Activated T-helper 1 cell treated with anti-CD3 and anti-CD28 coated beads, Interleukin-12 subunit alpha, Interleukin-12 subunit beta, Interleukin-2, Interleukin-4 antibody, amounts not matched to agents 30 ng/mL and 10 ng/mL and 1 ng/mL, durations not matched to agents 14 hours and 24 hours and 36 hours (primary cell): ENCODE measurements around the gene DRD2. TPM values are rescaled to one million over a fixed set of nuclear protein-coding genes. Genes with fewer than 3 reads are reported as not detected.
"Not testable (repeated sequence)": the region's sequence is repeated elsewhere in the genome, so short reads cannot be mapped to it uniquely, and the experiment has no call there.

Source experiments
- DNase-seq: peaks from one replicate; pipeline ENCODE4 v3.0.0; 2021; ENCODE audit warnings: low spot score
- H3K27ac Mint-ChIP-seq: one replicate; pipeline ENCODE4 v1.8.0; 2021; ENCODE audit warnings: mild to moderate bottlenecking, mixed read lengths
- H3K27me3 Mint-ChIP-seq: one replicate; pipeline ENCODE4 v1.8.0; 2022; ENCODE audit warnings: mild to moderate bottlenecking, moderate library complexity, mixed read lengths; ENCODE audit not compliant: insufficient read depth
- H3K36me3 Mint-ChIP-seq: one replicate; pipeline ENCODE4 v1.8.0; 2021; ENCODE audit warnings: low read depth, mixed read lengths
- H3K4me1 Mint-ChIP-seq: one replicate; pipeline ENCODE4 v1.8.0; 2021; ENCODE audit warnings: low read depth, mixed read lengths
- H3K4me3 Mint-ChIP-seq: one replicate; pipeline ENCODE4 v1.8.0; 2021; ENCODE audit warnings: mild to moderate bottlenecking, moderate library complexity, mixed read lengths
- H3K9me3 Mint-ChIP-seq: one replicate; pipeline ENCODE4 v1.8.0; 2021; ENCODE audit warnings: mixed read lengths
- intact Hi-C: fragments of 100-400 bp; cut with micrococcal nuclease; formaldehyde crosslinking; loops from one replicate; pipeline ENCODE4 v1.15.1; 2024
- total RNA-seq: library from RNA; stranded (reverse); gene quantifications from 2 replicates; pipeline ENCODE4 v1.2.3, GENCODE V29; 2022

DRD2 gene
- not detected in 2 replicates for total RNA-seq

GRCh38 chr11:113475160-113475761, at the start of gene DRD2:
Gene DRD2, minus strand, starts transcription at chr11:113475398. Its CDS starts 50,747 bp downstream, at chr11:113424651.
- H3K4me3 Mint-ChIP-seq: peak within 1 kb of the TSS; percentile 24
- no peaks in the 10 kb centered on the region for H3K36me3 Mint-ChIP-seq
- peaks cover 56% of the 10 kb centered on the region for H3K27me3 Mint-ChIP-seq
- H3K27ac Mint-ChIP-seq: no peak within 1 kb of the TSS
- no peaks in the 10 kb centered on the region for H3K4me1 Mint-ChIP-seq
- intact Hi-C loops: no loop called here
- DNase-seq: no peak
- no peaks in the 10 kb centered on the region for H3K9me3 Mint-ChIP-seq

- peaks cover 15% of the 10 kb centered on the region for H3K27me3 Mint-ChIP-seq
- DNase-seq, intact Hi-C loops, H3K9me3 Mint-ChIP-seq, H3K36me3 Mint-ChIP-seq, H3K4me3 Mint-ChIP-seq, H3K4me1 Mint-ChIP-seq, H3K27ac Mint-ChIP-seq: not testable (repeated sequence)
Measured at GRCh38 chr11:113523906-113524305, 48.7 kb upstream of the DRD2 start.

- H3K4me1 Mint-ChIP-seq: no peaks in the 10 kb centered on the region
- H3K36me3 Mint-ChIP-seq: no peaks in the 10 kb centered on the region
- peaks cover 14% of the 10 kb centered on the region for H3K27me3 Mint-ChIP-seq
- DNase-seq: no peak
- no peaks in the 10 kb centered on the region for H3K9me3 Mint-ChIP-seq
- intact Hi-C loops: no loop called here
- no peak overlapping the region for H3K4me3 Mint-ChIP-seq
- H3K27ac Mint-ChIP-seq: no peak overlapping the region
Measured at GRCh38 chr11:113521737-113522517, 46.7 kb upstream of the DRD2 start.

- Mint-ChIP-seq H3K4me3 (no peak overlapping the region), H3K4me1 (no peaks in the 10 kb centered on the region), H3K27me3 (peaks cover 17% of the 10 kb centered on the region), H3K9me3 (no peaks in the 10 kb centered on the region), H3K27ac (no peak overlapping the region), H3K36me3 (no peaks in the 10 kb centered on the region)
- no peak for DNase-seq
- intact Hi-C loops: no loop called here
Measured at GRCh38 chr11:113519989-113520613, 44.9 kb upstream of the DRD2 start.

- H3K36me3 Mint-ChIP-seq: no peaks in the 10 kb centered on the region
- no peak overlapping the region for H3K4me3 Mint-ChIP-seq
- peaks cover 14% of the 10 kb centered on the region for H3K27me3 Mint-ChIP-seq
- intact Hi-C loops: no loop called here
- no peak for DNase-seq
- no peaks in the 10 kb centered on the region for H3K9me3 Mint-ChIP-seq
- H3K27ac Mint-ChIP-seq: no peak overlapping the region
- no peaks in the 10 kb centered on the region for H3K4me1 Mint-ChIP-seq
Measured at GRCh38 chr11:113518716-113519495, 43.7 kb upstream of the DRD2 start.

- no peak overlapping the region for H3K27ac Mint-ChIP-seq
- DNase-seq: no peak
- intact Hi-C loops: no loop called here
- H3K4me1 Mint-ChIP-seq: no peaks in the 10 kb centered on the region
- no peak overlapping the region for H3K4me3 Mint-ChIP-seq
- no peaks in the 10 kb centered on the region for H3K36me3 Mint-ChIP-seq
- H3K9me3 Mint-ChIP-seq: no peaks in the 10 kb centered on the region
- H3K27me3 Mint-ChIP-seq: peaks cover 12% of the 10 kb centered on the region
Measured at GRCh38 chr11:113517361-113517760, 42.2 kb upstream of the DRD2 start.

GRCh38 chr11:113514856-113515255, 39.7 kb upstream of the DRD2 start:
- Mint-ChIP-seq H3K27me3 (peaks cover 9% of the 10 kb centered on the region), H3K4me3 (no peak overlapping the region), H3K36me3 (no peaks in the 10 kb centered on the region), H3K9me3 (no peaks in the 10 kb centered on the region), H3K27ac (no peak overlapping the region), H3K4me1 (no peaks in the 10 kb centered on the region)
- no peak for DNase-seq
- intact Hi-C loops: no loop called here

GRCh38 chr11:113507341-113507740, 32.1 kb upstream of the DRD2 start:
- peaks cover 8% of the 10 kb centered on the region for H3K27me3 Mint-ChIP-seq
- intact Hi-C loops: no loop called here
- H3K4me3 Mint-ChIP-seq: no peak overlapping the region
- H3K4me1 Mint-ChIP-seq: no peaks in the 10 kb centered on the region
- no peak for DNase-seq
- H3K27ac Mint-ChIP-seq: no peak overlapping the region
- H3K36me3 Mint-ChIP-seq: no peaks in the 10 kb centered on the region
- no peaks in the 10 kb centered on the region for H3K9me3 Mint-ChIP-seq

GRCh38 chr11:113506893-113507292, 31.7 kb upstream of the DRD2 start:
- Mint-ChIP-seq H3K4me3 (no peak overlapping the region), H3K9me3 (no peaks in the 10 kb centered on the region), H3K36me3 (no peaks in the 10 kb centered on the region), H3K27me3 (peaks cover 8% of the 10 kb centered on the region), H3K4me1 (no peaks in the 10 kb centered on the region), H3K27ac (no peak overlapping the region)
- no peak for DNase-seq
- intact Hi-C loops: no loop called here

- no peak for DNase-seq
- Mint-ChIP-seq H3K27ac (no peak overlapping the region), H3K4me1 (no peaks in the 10 kb centered on the region), H3K27me3 (peaks cover 8% of the 10 kb centered on the region), H3K4me3 (no peak overlapping the region), H3K9me3 (no peaks in the 10 kb centered on the region), H3K36me3 (no peaks in the 10 kb centered on the region)
- intact Hi-C loops: no loop called here
Measured at GRCh38 chr11:113506461-113506860, 31.3 kb upstream of the DRD2 start.

- Mint-ChIP-seq H3K36me3 (no peaks in the 10 kb centered on the region), H3K4me1 (no peaks in the 10 kb centered on the region), H3K4me3 (no peak overlapping the region), H3K27me3 (peaks cover 8% of the 10 kb centered on the region), H3K9me3 (no peaks in the 10 kb centered on the region), H3K27ac (no peak overlapping the region)
- no peak for DNase-seq
- intact Hi-C loops: no loop called here
Measured at GRCh38 chr11:113505541-113506375, 30.6 kb upstream of the DRD2 start.

- Mint-ChIP-seq H3K36me3 (no peaks in the 10 kb centered on the region), H3K9me3 (no peaks in the 10 kb centered on the region), H3K4me3 (no peak overlapping the region), H3K27ac (no peak overlapping the region), H3K27me3 (peaks cover 8% of the 10 kb centered on the region), H3K4me1 (no peaks in the 10 kb centered on the region)
- DNase-seq: no peak
- intact Hi-C loops: no loop called here
Measured at GRCh38 chr11:113505046-113505445, 29.8 kb upstream of the DRD2 start.
